Activated gamma-delta T cell treated with Interleukin-2 at 50 U/mL for 16 hours (primary cell): ENCODE results near the gene FRA10AC1.

Source experiments
- DNase-seq: peaks from one replicate; pipeline ENCODE4 v3.0.0-alpha.2; 2020

The FRA10AC1 gene

DNA sequence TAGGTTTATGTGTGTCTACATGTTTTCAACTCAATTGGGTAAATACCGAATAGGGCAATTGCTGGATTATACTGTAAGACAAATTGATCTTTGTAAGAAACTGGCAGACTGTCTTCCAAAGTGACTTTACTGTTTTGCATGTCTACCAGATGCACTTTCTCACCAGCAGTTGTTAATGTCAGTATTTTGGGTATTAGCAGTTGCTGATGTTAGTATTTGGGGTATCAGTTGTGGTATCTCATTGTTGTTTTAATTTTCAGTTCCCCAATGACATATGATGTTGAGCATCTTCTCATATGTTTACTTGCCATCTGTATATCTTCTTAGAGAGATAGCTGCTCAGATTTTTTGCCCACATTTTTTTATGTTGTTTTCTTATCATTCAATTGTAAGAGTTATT lies 79.5 kb downstream of the FRA10AC1 start:
- DNase-seq = no peak

DNA sequence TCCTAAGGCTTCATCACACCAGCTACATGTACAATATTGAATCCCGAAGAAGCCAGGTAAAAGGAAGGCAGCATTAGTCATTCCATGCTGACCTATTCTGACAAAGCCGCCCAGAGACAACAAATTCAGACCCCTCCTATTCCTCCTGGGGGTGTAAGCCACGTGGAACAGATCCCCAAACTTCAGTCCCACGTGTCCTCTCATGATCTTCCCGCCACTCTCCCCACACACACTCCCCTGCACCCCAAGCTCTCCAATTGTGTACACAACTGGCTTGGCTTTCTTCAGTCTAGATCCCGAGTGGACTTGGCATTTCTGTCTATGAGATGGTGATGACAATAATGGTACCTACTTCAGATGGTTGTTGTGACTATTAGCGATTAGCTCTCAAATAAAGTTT lies 81.5 kb downstream of the FRA10AC1 start:
- DNase-seq = no peak
